ENCODE results near the gene GAP43. TPM values are rescaled to one million over a fixed set of nuclear protein-coding genes. Genes with fewer than 3 reads are reported as not detected.

GAP43 gene
- total RNA-seq, 3 donors from 2014 or later = 0.96 to 13.6 (median 1.1) TPM

DNA sequence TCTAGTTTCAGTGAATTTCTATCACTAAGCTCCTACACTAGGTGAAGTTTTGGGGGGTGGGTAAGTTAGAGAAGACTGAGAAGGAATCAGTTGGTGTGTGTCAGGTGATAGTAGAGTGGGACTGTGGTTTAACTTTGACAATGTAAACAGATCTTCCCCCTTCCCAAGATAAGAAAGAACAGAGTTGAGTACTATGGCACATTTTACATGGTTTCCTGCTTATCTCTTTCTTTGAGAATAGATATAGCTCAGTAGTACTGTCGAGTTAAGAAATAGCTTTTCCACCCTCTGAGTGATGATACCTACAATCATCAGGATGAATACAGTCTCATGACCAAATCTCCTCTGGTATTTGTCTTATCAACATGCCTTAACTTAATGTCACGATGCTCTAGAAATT, 42.8 kb downstream of the GAP43 start:
- ATAC-seq (no peak), DNase-seq (no peak)
- Histone ChIP-seq H3K4me1 (ENCODE audit: low read depth) (no peaks in the 10 kb centered on the region), H3K4me3 (no peak overlapping the region), H3K36me3 (ENCODE audit: low read depth) (no peaks in the 10 kb centered on the region), H3K9me3 (no peaks in the 10 kb centered on the region)
- intact Hi-C loops (cut with DNase I, micrococcal nuclease) = no loop called here
- TF ChIP-seq, protein P1, sequence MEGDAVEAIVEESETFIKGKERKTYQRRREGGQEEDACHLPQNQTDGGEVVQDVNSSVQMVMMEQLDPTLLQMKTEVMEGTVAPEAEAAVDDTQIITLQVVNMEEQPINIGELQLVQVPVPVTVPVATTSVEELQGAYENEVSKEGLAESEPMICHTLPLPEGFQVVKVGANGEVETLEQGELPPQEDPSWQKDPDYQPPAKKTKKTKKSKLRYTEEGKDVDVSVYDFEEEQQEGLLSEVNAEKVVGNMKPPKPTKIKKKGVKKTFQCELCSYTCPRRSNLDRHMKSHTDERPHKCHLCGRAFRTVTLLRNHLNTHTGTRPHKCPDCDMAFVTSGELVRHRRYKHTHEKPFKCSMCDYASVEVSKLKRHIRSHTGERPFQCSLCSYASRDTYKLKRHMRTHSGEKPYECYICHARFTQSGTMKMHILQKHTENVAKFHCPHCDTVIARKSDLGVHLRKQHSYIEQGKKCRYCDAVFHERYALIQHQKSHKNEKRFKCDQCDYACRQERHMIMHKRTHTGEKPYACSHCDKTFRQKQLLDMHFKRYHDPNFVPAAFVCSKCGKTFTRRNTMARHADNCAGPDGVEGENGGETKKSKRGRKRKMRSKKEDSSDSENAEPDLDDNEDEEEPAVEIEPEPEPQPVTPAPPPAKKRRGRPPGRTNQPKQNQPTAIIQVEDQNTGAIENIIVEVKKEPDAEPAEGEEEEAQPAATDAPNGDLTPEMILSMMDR (IDR thresholded peaks at IDR 0.05) = no peak

GRCh38 chr3:115666920-115667737, 43.8 kb downstream of the GAP43 start:
- Histone ChIP-seq H3K36me3 (ENCODE audit: low read depth) (no peaks in the 10 kb centered on the region), H3K9me3 (no peaks in the 10 kb centered on the region), H3K4me3 (no peak overlapping the region), H3K4me1 (ENCODE audit: low read depth) (no peaks in the 10 kb centered on the region)
- DNase-seq (no peak), ATAC-seq (no peak)
- intact Hi-C loops (cut with DNase I, micrococcal nuclease) = no loop called here
- TF ChIP-seq, protein P1 (IDR thresholded peaks at IDR 0.05) = no peak

DNA sequence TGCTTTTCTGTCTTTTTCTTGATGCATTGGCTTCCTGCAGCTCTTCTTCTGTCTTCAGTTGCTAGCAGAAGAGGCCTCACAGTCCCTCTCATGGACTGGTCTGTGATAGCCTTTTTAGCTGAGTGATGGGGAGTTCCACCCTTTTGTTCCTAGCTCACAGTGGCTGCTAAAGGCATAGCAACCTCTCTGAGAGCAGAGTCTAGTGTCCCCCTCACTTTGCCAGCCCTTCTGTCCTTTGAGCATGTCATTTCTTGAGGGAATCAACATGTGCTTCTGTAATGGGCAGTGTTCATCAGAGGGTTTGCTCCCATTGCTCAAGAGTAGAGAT, 44.4 kb downstream of the GAP43 start:
- no peak for DNase-seq
- H3K4me3 ChIP-seq = no peak overlapping the region
- TF ChIP-seq, protein P1 (IDR thresholded peaks at IDR 0.05) = no peak
- ATAC-seq = no peak
- intact Hi-C loops (cut with DNase I, micrococcal nuclease) = no loop called here
- no peaks in the 10 kb centered on the region for H3K9me3 ChIP-seq
- no peaks in the 10 kb centered on the region for H3K4me1 ChIP-seq (ENCODE audit: low read depth)
- H3K36me3 ChIP-seq (ENCODE audit: low read depth) = no peaks in the 10 kb centered on the region

DNA sequence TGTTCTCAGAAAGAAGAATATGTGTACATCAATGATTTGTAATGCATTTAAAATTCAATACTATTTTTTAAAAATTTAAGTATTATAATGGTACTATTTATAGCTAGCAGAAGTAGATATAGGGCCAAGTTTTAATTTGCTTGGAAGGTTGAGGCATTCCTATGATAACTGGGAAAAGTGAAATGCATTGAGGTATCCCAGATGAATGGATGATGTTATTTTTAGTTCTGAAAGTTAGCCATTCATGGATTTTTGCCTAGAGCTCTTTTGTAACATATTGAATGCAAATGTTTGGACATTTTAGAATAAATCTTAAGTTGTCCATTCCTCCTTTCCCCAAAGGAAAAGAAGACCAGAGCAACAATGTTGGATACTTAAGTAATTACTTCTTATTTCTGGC, 47.6 kb downstream of the GAP43 start:
- no peak overlapping the region for H3K4me3 ChIP-seq
- DNase-seq = no peak
- intact Hi-C loops (cut with DNase I, micrococcal nuclease) = no loop called here
- TF ChIP-seq, protein P1 (IDR thresholded peaks at IDR 0.05) = no peak
- no peak for ATAC-seq
- H3K36me3 ChIP-seq (ENCODE audit: low read depth) = no peaks in the 10 kb centered on the region
- H3K4me1 ChIP-seq (ENCODE audit: low read depth) = no peaks in the 10 kb centered on the region
- no peaks in the 10 kb centered on the region for H3K9me3 ChIP-seq

DNA sequence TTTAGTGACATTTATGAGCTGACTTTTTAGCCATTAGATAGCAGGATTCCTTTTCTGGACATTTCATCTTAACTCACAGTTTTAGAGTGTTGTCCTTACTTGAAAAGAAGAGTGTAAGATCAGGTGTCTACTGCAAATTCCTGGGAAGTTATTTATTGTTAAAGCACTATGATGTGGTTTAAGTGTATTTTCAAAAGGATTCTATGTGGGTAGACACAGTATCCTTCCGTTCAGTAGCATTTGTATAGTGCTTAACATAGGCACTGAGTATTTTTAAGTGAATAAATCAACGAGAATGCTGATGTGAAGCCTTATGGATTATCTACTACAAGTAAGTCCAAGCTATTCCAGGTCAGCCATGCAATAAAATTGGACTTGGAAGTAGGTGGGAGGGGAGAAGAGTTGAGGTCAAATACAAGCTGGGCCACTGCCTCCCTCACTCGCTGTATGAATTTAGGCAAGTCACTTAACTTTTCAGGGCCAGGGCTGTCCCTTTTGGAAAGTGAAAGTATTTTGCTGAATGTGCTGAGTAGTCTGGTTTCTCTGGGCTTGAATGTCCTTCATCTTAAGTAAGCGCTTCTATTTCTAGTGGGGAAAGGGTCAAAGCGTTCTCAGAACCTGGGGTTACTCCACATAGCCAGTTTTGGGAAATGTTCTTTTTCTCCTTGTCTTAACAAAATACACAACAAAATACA, 48.6 kb downstream of the GAP43 start:
- H3K4me1 ChIP-seq (ENCODE audit: low read depth) = no peaks in the 10 kb centered on the region

More for the DNA sequence above, 48.6 kb downstream of the GAP43 start:
- ATAC-seq (no peak), DNase-seq (no peak)
- TF ChIP-seq, protein P1 (IDR thresholded peaks at IDR 0.05) = no peak
- Histone ChIP-seq H3K36me3 (ENCODE audit: low read depth) (no peaks in the 10 kb centered on the region), H3K4me3 (no peak overlapping the region), H3K9me3 (no peaks in the 10 kb centered on the region)
- intact Hi-C loops (cut with DNase I, micrococcal nuclease) = no loop called here
